Suprapubic skin (tissue), 4 donors: ENCODE measurements around the gene RIN1. TPM values are rescaled to one million over a fixed set of nuclear protein-coding genes. Genes with fewer than 3 reads are reported as not detected.
"Not testable (repeated sequence)": the region's sequence is repeated elsewhere in the genome, so short reads cannot be mapped to it uniquely, and the experiment has no call there.

Experiments
- DNase-seq, 2 donors: peaks; one replicate each; pipeline ENCODE4 v3.0.0-alpha.2; 2019; ENCODE audit warnings: low spot score in 2 of 2
- H3K27ac ChIP-seq: fragments of 200-600 bp; sonication (generic); one replicate; pipeline ENCODE4 v1.5.1; 2019
- H3K27me3 ChIP-seq: fragments of 200-600 bp; sonication (generic); one replicate; pipeline ENCODE4 v1.5.1; 2019
- H3K36me3 ChIP-seq: fragments of 200-600 bp; sonication (generic); one replicate; pipeline ENCODE4 v1.5.1; 2019
- H3K4me1 ChIP-seq: fragments of 200-600 bp; sonication (generic); one replicate; pipeline ENCODE4 v1.5.1; 2019
- H3K4me3 ChIP-seq: fragments of 200-600 bp; sonication (generic); one replicate; pipeline ENCODE4 v1.5.1; 2019; ENCODE audit warnings: mild to moderate bottlenecking
- H3K9me3 ChIP-seq: fragments of 200-600 bp; sonication (generic); one replicate; pipeline ENCODE4 v1.5.1; 2019
- EP300 ChIP-seq: sonication (generic); formaldehyde crosslinking; IDR thresholded peaks from one replicate; pipeline ENCODE4 v1.6.1; 2017; ENCODE audit warnings: antibody characterized with exemption
- POLR2A ChIP-seq, 2 donors: fragments of 450-650 bp; IDR thresholded peaks; one replicate each; pipeline ENCODE4 v1.6.1; 2017; ENCODE audit warnings: antibody characterized with exemption in 2 of 2, mild to moderate bottlenecking in 2 of 2, moderate library complexity in 2 of 2
- POLR2AphosphoS5 ChIP-seq, 3 donors: sonication (generic); formaldehyde crosslinking; IDR thresholded peaks; one replicate each; pipeline ENCODE4 v1.6.1; 2017; ENCODE audit warnings: antibody characterized with exemption in 3 of 3
- WGBS: methylation state at CpG from one replicate; pipeline ENCODE4 v1.1.5; 2018; 5-methylcytosine and 5-hydroxymethylcytosine counted together
- total RNA-seq, 4 donors: library from RNA; depleted of rRNA; stranded (reverse); fragments of >200 nt; gene quantifications; one replicate each; pipeline ENCODE4 v1.1.0, GENCODE V29; 2016
- TF ChIP-seq, protein P1 (sequence below), 2 donors: fragments of 200-600 bp in 1 of 2; fragments of 450-650 bp in 1 of 2; sonication (generic) in 1 of 2; IDR thresholded peaks; one replicate each; pipeline ENCODE4 v1.5.1; 2016 to 2019; ENCODE audit warnings: antibody characterized with exemption in 2 of 2, mild to moderate bottlenecking in 1 of 2, moderate library complexity in 1 of 2

RIN1 gene
- total RNA-seq, 4 donors from 2014 or later = 40.3 to 73.6 (median 60.3) TPM

DNA sequence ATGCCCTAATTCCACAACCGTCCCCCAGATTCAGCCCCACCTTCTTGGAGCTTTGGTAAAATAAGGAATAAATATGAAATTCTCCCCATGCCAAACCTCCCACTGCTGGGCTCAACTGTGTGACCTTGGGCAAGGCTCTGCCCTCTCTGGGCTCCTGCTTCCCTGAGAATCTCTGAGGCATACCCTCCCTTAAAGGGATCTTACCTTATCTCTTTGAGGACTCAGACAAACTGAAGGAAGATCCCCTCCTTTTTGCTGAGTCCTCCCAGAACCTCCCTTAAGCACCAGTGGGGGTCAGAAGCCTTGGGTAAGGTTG lies 22.1 kb downstream of the RIN1 start:
- H3K27me3 ChIP-seq = no peaks in the 10 kb centered on the region
- H3K9me3 ChIP-seq = no peaks in the 10 kb centered on the region
- 67% methylated on average over 1 of the region's 1 CpG for WGBS
- H3K36me3 ChIP-seq = no peaks in the 10 kb centered on the region
- TF ChIP-seq POLR2A (IDR thresholded peaks at IDR 0.05) (no peak), EP300 (no peak)
- peak overlapping the region; percentile 53 for H3K4me3 ChIP-seq
- peaks cover 53% of the 10 kb centered on the region for H3K4me1 ChIP-seq
- H3K27ac ChIP-seq = peak overlapping the region; percentile 78
- DNase-seq = no peak

DNA sequence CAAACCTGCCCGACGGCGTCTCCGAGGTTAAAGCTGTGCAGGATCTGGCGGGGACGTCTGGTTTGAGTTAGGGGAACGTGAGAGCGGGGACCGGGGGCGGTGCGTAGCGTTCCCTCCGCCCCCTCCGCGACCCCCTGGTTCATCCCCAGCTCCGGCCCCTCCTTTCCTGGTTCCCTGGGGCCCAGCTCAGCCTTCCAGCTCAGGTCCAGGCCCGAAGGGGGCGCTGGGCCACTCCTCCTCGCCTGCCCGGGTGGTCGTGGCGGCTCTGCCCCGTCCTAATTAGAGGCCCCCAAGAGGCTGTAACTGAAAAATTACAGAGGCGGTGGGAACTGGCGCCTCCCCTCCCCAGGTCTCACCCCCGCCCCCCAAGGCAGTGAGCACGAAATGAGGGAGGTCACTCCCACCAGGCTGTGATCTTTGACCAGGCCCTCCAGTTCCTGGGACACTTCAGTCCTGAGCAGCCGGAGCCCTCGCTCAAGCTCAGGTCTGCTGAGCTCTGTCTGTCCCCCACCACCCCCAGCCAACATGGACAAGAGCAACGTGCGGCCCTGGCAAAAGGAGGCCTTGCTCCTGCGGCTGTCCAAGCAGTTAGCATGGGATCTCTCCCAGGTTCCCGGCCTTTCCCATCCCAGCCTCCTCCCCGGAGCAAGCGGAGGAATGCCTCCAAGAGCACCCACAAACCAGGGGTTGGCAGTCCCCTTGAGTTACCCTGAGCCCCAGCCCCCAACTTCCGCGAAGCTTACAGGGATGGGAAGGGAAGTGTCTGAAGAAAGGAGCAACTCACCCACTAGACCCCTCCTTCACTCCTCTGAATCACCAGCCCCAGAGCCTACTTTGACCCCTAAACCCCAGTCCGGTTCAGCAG lies 22.7 kb downstream of the RIN1 start:
- DNase-seq = peak in 1 of 2 donors; percentile 80
- H3K4me3 ChIP-seq = peak overlapping the region; percentile 53
- no peaks in the 10 kb centered on the region for H3K9me3 ChIP-seq
- WGBS = 64% methylated on average over 18 of the region's 38 CpGs
- H3K4me1 ChIP-seq = peaks cover 47% of the 10 kb centered on the region
- TF ChIP-seq, protein P1, sequence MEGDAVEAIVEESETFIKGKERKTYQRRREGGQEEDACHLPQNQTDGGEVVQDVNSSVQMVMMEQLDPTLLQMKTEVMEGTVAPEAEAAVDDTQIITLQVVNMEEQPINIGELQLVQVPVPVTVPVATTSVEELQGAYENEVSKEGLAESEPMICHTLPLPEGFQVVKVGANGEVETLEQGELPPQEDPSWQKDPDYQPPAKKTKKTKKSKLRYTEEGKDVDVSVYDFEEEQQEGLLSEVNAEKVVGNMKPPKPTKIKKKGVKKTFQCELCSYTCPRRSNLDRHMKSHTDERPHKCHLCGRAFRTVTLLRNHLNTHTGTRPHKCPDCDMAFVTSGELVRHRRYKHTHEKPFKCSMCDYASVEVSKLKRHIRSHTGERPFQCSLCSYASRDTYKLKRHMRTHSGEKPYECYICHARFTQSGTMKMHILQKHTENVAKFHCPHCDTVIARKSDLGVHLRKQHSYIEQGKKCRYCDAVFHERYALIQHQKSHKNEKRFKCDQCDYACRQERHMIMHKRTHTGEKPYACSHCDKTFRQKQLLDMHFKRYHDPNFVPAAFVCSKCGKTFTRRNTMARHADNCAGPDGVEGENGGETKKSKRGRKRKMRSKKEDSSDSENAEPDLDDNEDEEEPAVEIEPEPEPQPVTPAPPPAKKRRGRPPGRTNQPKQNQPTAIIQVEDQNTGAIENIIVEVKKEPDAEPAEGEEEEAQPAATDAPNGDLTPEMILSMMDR (IDR thresholded peaks at IDR 0.05) = no peak
- TF ChIP-seq EP300 = no peak
- TF ChIP-seq POLR2AphosphoS5 (IDR thresholded peaks at IDR 0.05) = no peak
- TF ChIP-seq POLR2A (IDR thresholded peaks at IDR 0.05) = no peak
- no peaks in the 10 kb centered on the region for H3K27me3 ChIP-seq
- H3K36me3 ChIP-seq = no peaks in the 10 kb centered on the region
- H3K27ac ChIP-seq = peak overlapping the region; percentile 78

DNA sequence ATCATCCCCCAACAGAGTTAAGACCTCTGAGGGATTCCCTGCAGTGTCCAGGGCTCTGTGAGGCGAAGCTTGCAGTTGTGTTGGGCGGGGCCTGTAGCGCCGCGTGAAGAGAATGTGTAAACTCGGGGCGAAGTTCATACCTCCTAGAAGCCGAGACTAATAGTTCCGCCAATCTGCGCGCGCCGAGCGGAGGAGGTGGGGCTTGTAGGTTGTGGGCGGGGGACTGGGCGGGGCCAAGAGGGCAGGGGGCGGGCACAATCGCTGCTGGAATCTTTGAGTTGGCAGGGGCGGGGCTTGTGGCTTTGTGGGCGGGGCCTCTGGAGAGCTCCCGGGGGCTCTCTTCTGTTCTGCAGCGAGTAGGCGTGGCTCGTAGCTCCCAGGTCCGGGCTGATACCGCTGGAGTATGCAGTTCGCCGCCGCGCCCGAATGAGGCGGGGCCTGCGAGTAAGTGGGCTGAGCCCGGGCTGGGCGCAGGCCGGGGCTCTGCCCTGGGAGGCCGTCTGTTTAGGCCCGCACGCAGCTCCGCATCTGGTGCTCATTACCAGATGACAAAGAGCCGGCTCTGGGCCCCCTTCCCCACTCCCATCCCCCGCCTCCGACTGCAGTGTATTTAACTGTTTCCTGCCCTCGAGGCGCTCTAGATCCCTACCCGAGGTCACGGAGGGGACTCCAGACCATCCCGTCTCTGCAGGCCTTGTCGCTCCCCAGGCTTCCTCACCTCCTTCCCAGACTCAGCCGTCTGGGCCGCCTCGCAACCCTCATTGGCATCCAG lies 23.5 kb downstream of the RIN1 start:
- H3K27ac ChIP-seq = peak overlapping the region; percentile 78
- TF ChIP-seq, protein P1 (IDR thresholded peaks at IDR 0.05) = no peak
- TF ChIP-seq EP300 (no peak), POLR2A (IDR thresholded peaks at IDR 0.05) (no peak), POLR2AphosphoS5 (IDR thresholded peaks at IDR 0.05) (no peak)
- WGBS = under 1% methylated on average over 21 of the region's 52 CpGs

DNA sequence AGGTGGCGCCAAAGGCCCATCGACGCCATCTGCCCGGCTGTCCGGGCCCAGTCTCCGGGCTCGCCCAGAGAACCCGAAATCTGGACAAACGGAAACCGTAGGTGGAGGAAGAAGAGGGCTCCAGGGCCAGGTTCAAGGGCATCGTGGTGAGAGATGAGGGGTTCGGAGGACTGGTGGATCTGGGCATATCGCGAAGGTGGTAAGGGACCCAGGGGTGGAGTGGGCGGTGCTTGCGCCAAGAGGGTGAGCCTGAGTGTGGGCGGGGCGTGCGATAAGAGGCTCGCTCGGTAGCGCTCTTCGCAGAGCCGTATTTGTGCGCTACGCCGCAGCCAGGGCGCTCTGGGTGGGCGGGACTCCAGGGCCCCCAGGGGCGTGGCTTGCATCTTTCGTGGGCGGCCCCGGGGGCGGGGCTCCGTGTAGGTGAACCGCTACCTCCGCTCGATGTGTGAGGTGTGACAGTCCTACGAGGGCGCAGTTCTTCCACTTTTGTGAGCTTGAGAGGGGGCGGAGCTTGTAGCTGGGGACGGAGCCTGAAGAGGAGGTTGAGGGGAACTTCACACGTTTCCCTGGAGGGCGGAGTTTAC lies 24.2 kb downstream of the RIN1 start:
- H3K4me3 ChIP-seq = peak overlapping the region; percentile 53
- no peaks in the 10 kb centered on the region for H3K9me3 ChIP-seq
- peaks cover 32% of the 10 kb centered on the region for H3K4me1 ChIP-seq
- TF ChIP-seq POLR2A (IDR thresholded peaks at IDR 0.05) (no peak), EP300 (no peak), POLR2AphosphoS5 (IDR thresholded peaks at IDR 0.05) (peak in 2 of 3 donors; percentile 5 to 43)
- TF ChIP-seq, protein P1 (IDR thresholded peaks at IDR 0.05) = no peak
- H3K27me3 ChIP-seq = no peaks in the 10 kb centered on the region
- peak; percentile 94 to 95 for DNase-seq
- peak overlapping the region; percentile 78 for H3K27ac ChIP-seq
- WGBS = under 1% methylated on average over 36 of the region's 44 CpGs
- H3K36me3 ChIP-seq = no peaks in the 10 kb centered on the region

More for the DNA sequence above, 23.5 kb downstream of the RIN1 start:
- H3K36me3 ChIP-seq = no peaks in the 10 kb centered on the region
- peak overlapping the region; percentile 53 for H3K4me3 ChIP-seq
- H3K9me3 ChIP-seq = no peaks in the 10 kb centered on the region
- DNase-seq = peak; percentile 99 to 100
- H3K27me3 ChIP-seq = no peaks in the 10 kb centered on the region
- peaks cover 39% of the 10 kb centered on the region for H3K4me1 ChIP-seq

DNA sequence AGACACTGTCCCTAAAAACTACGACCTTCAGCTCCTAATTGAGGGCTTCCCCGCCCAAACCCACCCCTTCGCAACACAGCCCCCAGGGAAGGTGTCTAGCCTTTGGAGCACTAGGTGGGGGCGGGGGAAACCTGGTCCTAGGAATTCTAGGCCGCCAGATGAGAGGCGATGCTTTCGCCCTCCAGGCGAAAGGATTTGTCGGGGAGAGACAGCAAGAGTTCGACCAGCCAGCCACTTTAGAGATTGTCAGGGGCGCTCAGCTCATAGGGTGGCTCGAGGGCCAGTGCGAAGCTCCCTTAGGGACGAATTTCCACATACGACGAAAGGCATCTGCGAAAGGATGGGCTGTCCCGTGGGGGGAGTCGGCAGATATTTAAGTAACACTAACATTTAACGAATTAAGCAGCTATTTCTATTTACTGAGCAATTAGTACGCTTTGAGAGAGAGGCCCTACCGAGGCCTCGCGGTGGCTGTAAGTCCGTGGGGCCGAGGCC lies 24.7 kb downstream of the RIN1 start:
- DNase-seq = no peak
- no peaks in the 10 kb centered on the region for H3K9me3 ChIP-seq
- peak overlapping the region; percentile 78 for H3K27ac ChIP-seq
- peak overlapping the region; percentile 53 for H3K4me3 ChIP-seq
- no peak for TF ChIP-seq EP300
- TF ChIP-seq POLR2AphosphoS5 (IDR thresholded peaks at IDR 0.05) = no peak
- no peak for TF ChIP-seq POLR2A (IDR thresholded peaks at IDR 0.05)
- TF ChIP-seq, protein P1 (IDR thresholded peaks at IDR 0.05) = peak; percentile 89 to 96
- H3K4me1 ChIP-seq = peaks cover 27% of the 10 kb centered on the region
- no peaks in the 10 kb centered on the region for H3K27me3 ChIP-seq
- no peaks in the 10 kb centered on the region for H3K36me3 ChIP-seq
- 17% methylated on average over 16 of the region's 26 CpGs for WGBS

DNA sequence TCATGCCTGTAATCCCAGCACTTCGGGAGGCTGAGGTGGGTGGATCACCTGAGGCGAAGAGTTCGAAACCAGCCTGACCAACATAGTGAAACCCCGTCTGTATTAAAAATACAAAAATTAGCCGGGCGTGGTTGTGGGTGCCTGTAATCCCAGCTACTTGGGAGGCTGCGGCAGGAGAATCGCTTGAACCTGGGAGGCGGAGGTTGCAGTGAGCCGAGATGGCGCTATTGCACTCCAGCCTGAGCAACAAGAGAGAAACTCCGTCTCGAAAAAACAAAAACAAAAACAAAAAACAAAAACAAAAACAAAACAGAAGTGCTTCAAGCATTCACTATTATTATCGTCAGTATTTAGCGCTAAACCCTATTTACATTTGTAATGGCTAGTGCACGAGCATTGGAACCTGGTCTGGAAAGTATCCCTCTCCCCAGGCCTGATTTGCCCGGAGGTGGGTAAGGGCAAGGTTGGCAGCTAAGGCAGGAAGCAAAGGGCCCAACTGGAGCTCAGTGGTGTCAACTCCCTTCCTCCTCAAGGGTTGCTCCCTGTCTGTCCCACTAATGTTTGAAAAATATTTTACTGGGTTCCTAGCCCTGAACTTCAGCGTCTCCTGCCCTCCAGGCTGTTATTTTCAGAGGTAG lies 25.3 kb downstream of the RIN1 start:
- not testable (repeated sequence) for DNase-seq, H3K27me3 ChIP-seq, H3K4me3 ChIP-seq, H3K9me3 ChIP-seq, H3K27ac ChIP-seq, H3K36me3 ChIP-seq
- 83% methylated on average over 18 of the region's 18 CpGs for WGBS
- H3K4me1 ChIP-seq = peaks cover 21% of the 10 kb centered on the region
